Activated CD4-positive, alpha-beta memory T cell treated with anti-CD3 and anti-CD28 coated beads, Interleukin-2, amount 10 ng/mL, durations not matched to agents 7 days and 5 days (primary cell): ENCODE results near the gene TARBP1. TPM values are rescaled to one million over a fixed set of nuclear protein-coding genes. Genes with fewer than 3 reads are reported as not detected.

Experiments
- total RNA-seq, 2 experiments: library from RNA; stranded (reverse); gene quantifications; one replicate each; pipeline ENCODE4 v1.2.3, GENCODE V29; 2021

TARBP1 gene
- total RNA-seq, 2 experiments from 2014 or later: 24.8 to 25.0 TPM

Other genes starting within 250 kb of the TARBP1 start
- gene COA6, start 105.7 kb downstream of the TARBP1 start, total RNA-seq: 10 to 100 TPM; 39.7 to 44.7 TPM
- gene IRF2BP2, start 131.0 kb upstream of the TARBP1 start, total RNA-seq: 100 to 1,000 TPM; 117 to 125 TPM